GM19397 (cell line): ENCODE measurements around the gene CRYBG2.
"Not testable (repeated sequence)": the region's sequence is repeated elsewhere in the genome, so short reads cannot be mapped to it uniquely, and the experiment has no call there.

Experiments used
- ATAC-seq: cut with Tn5 transposase; IDR thresholded peaks from one replicate; pipeline ENCODE4 v1.9.1; 2021; ENCODE audit warnings: mild to moderate bottlenecking, moderate library complexity; ENCODE audit not compliant: unreplicated experiment

CRYBG2 gene

DNA sequence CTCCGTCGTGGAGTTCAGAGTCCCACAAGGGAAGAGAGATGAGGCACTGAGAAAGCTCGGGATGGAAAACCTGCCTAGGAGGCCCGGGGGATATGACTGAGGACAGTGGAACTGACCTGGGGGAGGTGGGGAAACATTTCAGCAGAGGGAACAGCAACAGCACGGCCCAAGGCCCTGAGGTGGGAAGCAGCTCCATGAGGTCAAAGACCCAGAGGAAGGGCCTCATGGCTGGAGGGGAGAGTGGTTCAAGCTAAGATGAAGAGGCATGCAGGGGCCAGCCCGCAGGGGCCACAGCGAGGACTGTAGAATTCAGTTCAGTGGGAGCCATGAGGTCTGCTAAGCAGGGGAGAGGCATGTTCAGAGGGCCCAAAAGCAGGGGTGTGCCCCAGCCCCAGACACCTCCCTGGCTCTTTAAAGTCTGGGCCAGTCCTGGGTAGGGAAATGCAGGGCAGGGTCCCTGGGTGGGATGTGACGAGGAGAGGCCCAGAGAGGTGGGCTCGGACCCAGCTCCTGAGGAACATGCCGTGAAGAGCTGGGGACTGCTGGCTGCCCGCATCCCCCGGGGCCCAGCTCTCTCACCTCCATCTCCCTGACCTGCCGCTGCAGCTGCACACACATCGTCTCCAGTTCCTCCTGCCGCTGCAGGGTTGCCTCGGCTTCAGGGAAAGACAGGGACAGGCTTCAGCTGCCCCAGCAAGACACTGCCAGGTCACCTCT, 57.4 kb downstream of the CRYBG2 start:
- no peak for ATAC-seq

DNA sequence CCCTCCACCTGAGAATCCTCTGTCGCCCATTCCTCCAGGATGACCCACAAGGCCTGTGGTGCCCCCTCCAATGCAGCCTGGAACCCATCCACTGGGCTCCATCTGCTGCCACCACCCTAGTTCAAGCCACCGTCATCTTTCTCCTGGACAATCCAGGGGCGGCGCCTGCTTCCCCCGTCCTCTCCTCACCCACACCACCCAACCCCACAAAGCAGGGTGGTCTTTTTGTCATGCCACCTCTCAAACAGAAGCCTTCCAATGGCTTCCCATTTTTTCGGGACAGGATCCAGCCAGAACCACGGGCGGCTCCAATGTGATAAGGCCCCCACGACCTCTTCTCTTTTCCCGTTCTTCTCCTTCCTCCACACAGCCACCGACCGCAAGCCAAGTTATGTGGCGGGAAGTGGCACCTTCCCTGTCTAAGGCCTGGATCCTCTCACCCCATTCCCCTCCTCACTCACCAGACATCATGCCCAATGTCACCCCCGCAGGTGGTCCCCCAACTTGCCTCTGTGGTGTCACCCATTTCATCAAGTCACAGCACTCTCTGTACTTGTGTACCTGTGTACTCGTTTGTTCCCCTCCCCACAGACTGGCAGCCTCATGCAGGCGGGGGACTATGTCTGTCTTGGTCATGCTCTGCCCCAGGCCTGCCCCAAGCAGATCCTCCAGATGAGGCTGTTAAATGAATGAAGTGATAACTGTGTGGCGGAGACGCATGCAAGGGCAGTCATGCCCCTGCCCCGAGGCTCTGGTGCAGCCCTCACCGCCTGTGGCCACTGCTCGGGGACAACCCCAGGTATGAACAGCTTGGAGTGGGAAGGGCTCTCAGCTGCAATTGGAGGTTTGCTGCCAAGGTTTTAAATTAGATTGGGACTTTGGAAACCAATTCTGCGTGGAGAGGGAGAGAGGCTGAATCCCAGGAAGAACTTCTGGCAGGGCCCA, 58.5 kb downstream of the CRYBG2 start:
- no peak for ATAC-seq

GRCh38 chr1:26293911-26294463, 59.9 kb downstream of the CRYBG2 start:
- ATAC-seq = no peak

- not testable (repeated sequence) for ATAC-seq
These were observed 61.2 kb downstream of the CRYBG2 start for GRCh38 chr1:26292735-26293134.

GRCh38 chr1:26291939-26292338, 62.0 kb downstream of the CRYBG2 start:
- no peak for ATAC-seq

- ATAC-seq = no peak
These were observed 62.5 kb downstream of the CRYBG2 start for GRCh38 chr1:26291433-26291832.

GRCh38 chr1:26290882-26291261, 63.1 kb downstream of the CRYBG2 start:
- ATAC-seq = no peak

DNA sequence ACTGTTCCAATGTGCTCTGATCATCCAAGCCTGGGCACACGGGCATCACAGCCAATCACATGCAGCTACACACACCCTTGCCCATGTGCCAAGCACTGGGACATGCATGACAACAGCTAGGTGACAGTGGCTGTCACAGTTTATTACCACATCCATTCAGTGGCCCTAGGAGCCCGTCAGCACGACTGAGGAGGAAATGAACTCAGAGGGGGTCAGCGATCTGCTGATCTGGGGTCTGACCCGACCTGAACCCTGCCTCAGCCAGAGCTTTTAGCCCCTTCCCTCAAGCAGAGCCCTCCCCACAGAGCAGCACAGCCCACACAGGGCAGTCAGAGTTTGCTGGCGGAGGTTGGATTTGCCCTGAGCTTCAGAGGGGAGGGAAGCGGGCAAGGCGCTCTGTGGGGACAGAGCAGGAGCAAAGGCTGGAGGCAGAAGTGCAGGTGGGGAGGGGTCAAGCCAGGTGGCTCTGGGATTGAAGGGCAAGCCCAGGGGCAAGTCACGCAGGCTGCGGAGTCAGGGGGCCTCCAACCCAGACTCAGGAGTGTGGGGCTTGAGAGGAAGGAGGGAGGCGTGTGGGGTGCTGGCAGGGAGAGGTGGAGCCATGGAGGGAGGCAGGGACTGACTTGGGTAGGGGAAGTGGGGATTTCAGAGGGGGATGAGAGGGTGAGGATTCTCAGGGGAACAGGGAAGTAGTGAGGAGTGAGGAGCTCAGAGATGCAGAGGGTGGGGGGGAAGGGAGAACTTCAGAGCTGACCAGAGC, 63.6 kb downstream of the CRYBG2 start:
- no peak for ATAC-seq

- peak; percentile 37 for ATAC-seq
These were observed 64.5 kb downstream of the CRYBG2 start for GRCh38 chr1:26289158-26290059.

DNA sequence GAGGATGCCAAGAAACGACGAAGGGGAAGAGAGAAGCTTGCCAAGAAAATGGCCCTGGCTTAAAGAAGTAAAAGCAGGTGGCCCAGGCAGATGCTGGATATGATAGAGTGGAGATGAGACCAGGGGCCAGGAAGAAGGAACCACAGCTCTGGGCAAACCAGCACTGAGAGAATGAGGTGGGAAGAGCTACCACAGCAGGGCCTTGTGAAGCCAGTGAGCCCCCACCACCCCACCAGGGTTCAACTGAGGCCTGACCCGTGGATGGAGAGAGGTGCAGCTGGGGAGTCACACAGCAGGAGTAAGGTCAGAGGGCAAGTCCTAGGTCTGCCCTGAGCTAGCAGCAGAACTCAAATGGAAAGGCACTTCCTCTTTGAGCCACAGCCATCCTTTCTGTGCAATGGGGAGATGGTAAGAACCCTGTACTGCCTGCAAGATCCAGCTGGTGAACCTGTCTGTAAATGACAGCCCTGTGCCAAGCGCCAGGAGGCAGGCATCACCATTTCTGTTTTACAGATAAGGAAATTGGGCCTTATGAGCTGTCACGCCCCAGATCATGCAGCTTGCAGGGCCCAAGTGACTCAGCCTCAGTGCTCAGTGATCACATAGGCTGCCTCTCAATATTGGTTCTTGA, 65.5 kb downstream of the CRYBG2 start:
- ATAC-seq = no peak

- ATAC-seq = no peak
These were observed 66.1 kb downstream of the CRYBG2 start for GRCh38 chr1:26287811-26288210.

GRCh38 chr1:26287033-26287711, 66.8 kb downstream of the CRYBG2 start:
- peak; percentile 32 for ATAC-seq

GRCh38 chr1:26286064-26286416, 67.9 kb downstream of the CRYBG2 start:
- ATAC-seq = no peak

DNA sequence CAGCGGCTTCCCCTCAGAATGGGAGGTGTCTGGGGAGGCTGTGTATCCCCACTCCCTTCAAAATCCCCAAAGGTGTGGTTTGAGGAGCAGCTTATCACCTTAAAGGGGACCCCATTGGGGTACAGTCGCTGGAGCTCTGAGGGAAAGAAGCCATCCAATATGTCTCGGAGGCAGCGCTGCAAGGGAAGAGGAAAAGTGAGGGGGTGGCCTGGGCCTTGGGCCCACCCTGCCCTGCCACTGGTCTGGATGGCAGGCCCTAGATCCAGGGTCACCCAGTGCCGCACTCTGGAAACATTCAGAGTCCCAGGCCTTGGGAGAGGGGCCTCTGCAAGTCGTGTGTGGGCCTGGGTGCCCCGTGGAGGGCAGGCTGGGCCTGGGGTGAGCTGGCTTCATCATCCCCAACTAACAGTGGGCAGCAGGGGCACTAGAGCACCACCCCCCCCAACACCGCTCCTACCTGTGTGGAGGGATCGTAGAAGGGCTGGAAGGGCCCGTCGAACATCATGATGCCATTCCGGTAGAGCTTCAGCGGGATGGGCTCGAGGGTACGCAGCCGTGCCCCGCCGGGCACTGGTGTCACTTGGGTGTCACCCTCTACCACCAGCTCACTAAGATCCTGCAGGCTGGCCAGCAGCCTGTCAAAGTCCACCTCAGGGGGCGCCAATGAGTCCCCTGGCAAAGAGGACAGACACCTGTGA, 68.4 kb downstream of the CRYBG2 start:
- no peak for ATAC-seq

GRCh38 chr1:26284597-26285347, 69.2 kb downstream of the CRYBG2 start:
- no peak for ATAC-seq

DNA sequence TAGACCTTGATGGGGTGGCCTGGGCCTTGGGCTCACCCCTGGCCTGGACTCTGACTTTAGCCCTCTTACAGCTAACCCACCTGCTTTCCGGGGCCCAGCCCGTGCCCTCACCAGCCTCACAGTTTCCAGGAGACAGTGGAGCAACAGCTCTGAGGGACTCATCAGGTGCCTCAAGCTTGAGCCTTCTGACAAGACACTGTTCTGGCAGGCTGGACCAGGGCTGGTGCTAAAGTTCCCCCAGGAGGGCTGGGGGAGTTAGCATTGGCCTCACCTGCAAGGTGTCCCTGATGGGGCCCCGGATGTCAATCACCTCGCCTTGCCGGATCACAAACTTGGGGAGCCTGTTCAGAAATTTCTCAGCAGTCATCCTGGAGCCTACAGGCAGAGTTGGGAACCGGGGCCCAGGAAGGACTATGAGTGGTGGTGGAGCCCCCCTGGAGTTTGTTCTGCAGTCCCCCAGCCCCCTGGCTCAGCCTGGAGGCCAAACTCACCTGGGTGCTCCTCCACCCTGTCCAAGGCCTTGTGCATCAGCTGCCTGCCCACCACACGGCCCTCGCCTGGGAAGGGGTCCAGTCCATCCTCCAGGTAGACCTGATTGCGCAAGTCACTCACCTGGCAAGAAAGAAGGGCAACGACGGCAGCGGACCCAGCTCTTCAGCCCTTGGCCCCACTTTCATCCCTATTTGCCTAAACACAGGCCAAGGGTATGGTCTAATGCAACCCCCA, 69.9 kb downstream of the CRYBG2 start:
- ATAC-seq = no peak

GRCh38 chr1:26283279-26283853, 70.6 kb downstream of the CRYBG2 start:
- no peak for ATAC-seq
